Thoracic aorta (tissue), 2 donors: ENCODE results near the gene EFR3B. TPM values are rescaled to one million over a fixed set of nuclear protein-coding genes. Genes with fewer than 3 reads are reported as not detected.

Experiments
- ATAC-seq: fragments of 150-250 bp; one replicate; pipeline ENCODE4 v1.8.0; 2017; ENCODE audit warnings: low read depth; ENCODE audit not compliant: insufficient number of reproducible peaks, low FRiP score
- DNase-seq: peaks from one replicate; pipeline ENCODE4 v3.0.0-alpha.2; 2020; ENCODE audit warnings: low spot score
- H3K27ac ChIP-seq, 2 donors: fragments of 200-600 bp; sonication (generic); 1 replicate in 1 of 2; 2 replicates in 1 of 2; pipeline ENCODE4 v1.5.1; 2016; ENCODE audit warnings: mild to moderate bottlenecking in 2 of 2, moderate library complexity in 2 of 2
- H3K27me3 ChIP-seq: fragments of 200-600 bp; sonication (generic); replicated peaks from 2 replicates; pipeline ENCODE4 v1.6.0; 2016; ENCODE audit warnings: mild to moderate bottlenecking; ENCODE audit not compliant: insufficient read depth
- H3K36me3 ChIP-seq: fragments of 200-600 bp; sonication (generic); one replicate; pipeline ENCODE4 v1.5.1; 2016
- H3K4me1 ChIP-seq, 2 donors: fragments of 200-600 bp; sonication (generic); 1 replicate in 1 of 2; 2 replicates in 1 of 2; pipeline versions ENCODE4 v1.5.1 to v1.6.0; 2016; ENCODE audit warnings: low read depth in 2 of 2, mild to moderate bottlenecking in 1 of 2; ENCODE audit not compliant: control insufficient read depth in 1 of 2
- H3K4me3 ChIP-seq: fragments of 200-600 bp; sonication (generic); 2 replicates; pipeline ENCODE4 v1.5.1; 2016; ENCODE audit warnings: mild to moderate bottlenecking
- H3K9me3 ChIP-seq: fragments of 200-600 bp; sonication (generic); 2 replicates; pipeline ENCODE4 v1.5.1; 2016
- total RNA-seq, 2 donors: library from RNA; depleted of rRNA; stranded (reverse); fragments of >200 nt; gene quantifications; one replicate each; pipeline versions ENCODE4 v1.1.0 to v1.2.3, GENCODE V29; 2016
- TF ChIP-seq, protein P1 (sequence below): fragments of 200-600 bp; sonication (generic); IDR thresholded peaks from one replicate; pipeline ENCODE4 v1.5.1; 2019; ENCODE audit warnings: antibody characterized with exemption

Gene EFR3B
- total RNA-seq, 2 donors from 2014 or later, result 0.81 to 1.4 TPM

DNA sequence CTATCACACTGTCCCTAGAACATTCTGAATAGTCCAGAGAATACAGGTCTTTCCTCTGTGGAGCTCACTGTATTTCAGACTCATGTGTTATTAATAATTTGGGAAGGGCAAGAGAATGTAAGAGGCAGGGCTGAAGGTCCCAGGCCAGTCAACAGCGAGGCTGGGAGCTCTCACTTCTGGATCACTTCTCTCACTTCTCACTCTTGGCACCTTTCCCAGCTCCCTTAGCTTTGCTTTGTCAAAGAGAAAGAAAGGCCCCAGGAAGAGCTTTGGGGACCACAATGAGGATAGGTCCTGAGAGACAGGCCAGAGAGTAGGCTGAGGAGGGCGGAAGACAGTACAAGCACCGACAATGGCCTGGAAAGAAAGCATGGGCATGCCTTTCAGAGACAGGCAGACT lies 11.2 kb downstream of the EFR3B start:
- Histone ChIP-seq H3K27me3 (no peaks in the 10 kb centered on the region), H3K4me1 (no peaks in the 10 kb centered on the region), H3K27ac (no peak overlapping the region), H3K4me3 (no peak overlapping the region), H3K9me3 (no peaks in the 10 kb centered on the region), H3K36me3 (no peaks in the 10 kb centered on the region)
- TF ChIP-seq, protein P1, sequence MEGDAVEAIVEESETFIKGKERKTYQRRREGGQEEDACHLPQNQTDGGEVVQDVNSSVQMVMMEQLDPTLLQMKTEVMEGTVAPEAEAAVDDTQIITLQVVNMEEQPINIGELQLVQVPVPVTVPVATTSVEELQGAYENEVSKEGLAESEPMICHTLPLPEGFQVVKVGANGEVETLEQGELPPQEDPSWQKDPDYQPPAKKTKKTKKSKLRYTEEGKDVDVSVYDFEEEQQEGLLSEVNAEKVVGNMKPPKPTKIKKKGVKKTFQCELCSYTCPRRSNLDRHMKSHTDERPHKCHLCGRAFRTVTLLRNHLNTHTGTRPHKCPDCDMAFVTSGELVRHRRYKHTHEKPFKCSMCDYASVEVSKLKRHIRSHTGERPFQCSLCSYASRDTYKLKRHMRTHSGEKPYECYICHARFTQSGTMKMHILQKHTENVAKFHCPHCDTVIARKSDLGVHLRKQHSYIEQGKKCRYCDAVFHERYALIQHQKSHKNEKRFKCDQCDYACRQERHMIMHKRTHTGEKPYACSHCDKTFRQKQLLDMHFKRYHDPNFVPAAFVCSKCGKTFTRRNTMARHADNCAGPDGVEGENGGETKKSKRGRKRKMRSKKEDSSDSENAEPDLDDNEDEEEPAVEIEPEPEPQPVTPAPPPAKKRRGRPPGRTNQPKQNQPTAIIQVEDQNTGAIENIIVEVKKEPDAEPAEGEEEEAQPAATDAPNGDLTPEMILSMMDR, result no peak
- ATAC-seq, result no peak
- DNase-seq, result no peak

DNA sequence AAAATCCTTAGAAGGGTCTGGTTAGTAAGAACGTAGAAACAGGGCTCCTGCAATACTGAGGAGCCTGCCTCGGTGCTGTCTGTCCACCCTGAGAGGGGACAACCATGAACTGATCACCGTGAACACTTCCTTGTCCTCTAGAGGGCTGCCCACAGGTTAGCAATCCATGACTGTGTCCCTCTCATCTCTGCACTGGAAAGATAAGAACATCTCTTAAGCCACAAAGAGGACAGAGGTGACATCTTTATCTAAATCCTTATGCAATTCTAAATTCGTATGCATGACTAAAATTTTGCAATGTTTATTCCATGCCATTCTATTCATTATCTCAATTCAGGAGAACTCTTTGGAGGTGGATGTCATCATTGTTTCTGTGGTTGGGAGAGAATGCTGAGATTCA lies 12.8 kb downstream of the EFR3B start:
- H3K4me1 ChIP-seq, result no peaks in the 10 kb centered on the region
- ATAC-seq (no peak), DNase-seq (no peak)
- no peak overlapping the region for H3K27ac ChIP-seq
- no peak overlapping the region for H3K4me3 ChIP-seq
- no peaks in the 10 kb centered on the region for H3K36me3 ChIP-seq
- TF ChIP-seq, protein P1, result no peak
- H3K9me3 ChIP-seq, result no peaks in the 10 kb centered on the region
- H3K27me3 ChIP-seq, result no peaks in the 10 kb centered on the region

GRCh38 chr2:25055376-25055920 lies 13.6 kb downstream of the EFR3B start:
- TF ChIP-seq, protein P1, result no peak
- ATAC-seq, result no peak

DNA sequence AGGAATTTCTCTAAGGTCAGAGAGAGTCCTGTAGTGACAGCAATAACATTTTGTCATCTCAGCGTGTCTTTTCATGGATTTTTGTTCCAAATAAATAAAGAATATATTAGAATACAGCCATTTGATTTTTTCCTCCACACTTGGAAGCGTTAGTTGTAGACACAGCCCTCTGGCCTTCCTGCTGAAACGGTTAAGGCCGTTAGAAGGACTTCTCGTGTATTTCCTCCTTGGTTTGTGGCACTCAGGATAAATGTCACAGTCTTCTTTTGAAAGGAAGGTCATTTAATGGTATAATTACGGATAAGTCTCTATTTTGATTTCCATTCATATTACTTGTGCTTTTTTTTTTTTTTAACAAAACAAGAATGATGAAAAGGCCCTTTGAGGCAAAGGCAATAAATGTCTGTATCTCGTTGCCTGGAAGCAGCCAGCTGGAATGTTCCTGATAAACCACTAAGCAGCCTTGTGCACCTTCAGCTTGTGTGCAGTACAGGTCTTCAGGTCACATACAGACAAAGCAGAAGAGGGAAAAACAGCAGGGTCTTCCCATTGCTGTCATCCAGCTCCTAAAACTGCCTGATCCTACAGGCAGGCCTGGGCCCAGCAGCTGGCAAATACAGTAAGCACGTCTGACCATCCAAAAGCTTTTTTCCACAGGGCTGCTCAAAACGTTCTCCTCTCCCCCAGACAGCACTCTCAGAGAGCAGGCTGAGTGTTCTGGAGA lies 14.4 kb downstream of the EFR3B start:
- no peak for DNase-seq

More at GRCh38 chr2:25055376-25055920, 13.6 kb downstream of the EFR3B start:
- Histone ChIP-seq H3K27ac (no peak overlapping the region), H3K36me3 (no peaks in the 10 kb centered on the region), H3K9me3 (no peaks in the 10 kb centered on the region), H3K4me1 (no peaks in the 10 kb centered on the region), H3K27me3 (no peaks in the 10 kb centered on the region), H3K4me3 (no peak overlapping the region)
- no peak for DNase-seq

GRCh38 chr2:25062511-25062917 lies 20.6 kb downstream of the EFR3B start:
- no peak overlapping the region for H3K4me3 ChIP-seq
- no peaks in the 10 kb centered on the region for H3K27me3 ChIP-seq
- no peak overlapping the region for H3K27ac ChIP-seq
- DNase-seq (no peak), ATAC-seq (no peak)
- H3K4me1 ChIP-seq, result peaks cover 0 to 21% of the 10 kb centered on the region in 2 donors
- TF ChIP-seq, protein P1, result no peak
- no peaks in the 10 kb centered on the region for H3K36me3 ChIP-seq
- H3K9me3 ChIP-seq, result no peaks in the 10 kb centered on the region

More for the DNA sequence above, 14.4 kb downstream of the EFR3B start:
- Histone ChIP-seq H3K4me3 (no peak overlapping the region), H3K9me3 (no peaks in the 10 kb centered on the region), H3K27ac (no peak overlapping the region), H3K36me3 (no peaks in the 10 kb centered on the region), H3K27me3 (no peaks in the 10 kb centered on the region), H3K4me1 (no peaks in the 10 kb centered on the region)
- TF ChIP-seq, protein P1, result no peak
- ATAC-seq, result no peak
